HG03135 (cell line): Measurements from ENCODE around the gene TAPBPL.
"Not testable (repeated sequence)": the region's sequence is repeated elsewhere in the genome, so short reads cannot be mapped to it uniquely, and the experiment has no call there.

ENCODE experiments used
- ATAC-seq: cut with Tn5 transposase; IDR thresholded peaks from one replicate; pipeline ENCODE4 v1.9.1; 2021; ENCODE audit warnings: mild to moderate bottlenecking, moderate library complexity; ENCODE audit not compliant: unreplicated experiment

Gene TAPBPL

GRCh38 chr12:6451348-6452244 is at the start of gene TAPBPL:
TAPBPL (plus strand) TSS chr12:6452042; CDS start chr12:6452249, 207 bp downstream.
- ATAC-seq: peak; percentile 70

GRCh38 chr12:6404390-6404789 is 47.5 kb upstream of the TAPBPL start:
- no peak for ATAC-seq

- no peak for ATAC-seq
These were observed 45.9 kb upstream of the TAPBPL start for GRCh38 chr12:6405963-6406362.

GRCh38 chr12:6407236-6407954 is 44.4 kb upstream of the TAPBPL start:
- no peak for ATAC-seq

- no peak for ATAC-seq
These were observed 35.2 kb upstream of the TAPBPL start for GRCh38 chr12:6416596-6416995.

GRCh38 chr12:6418796-6419195 is 33.0 kb upstream of the TAPBPL start:
- ATAC-seq: no peak

- no peak for ATAC-seq
These were observed 31.5 kb upstream of the TAPBPL start for GRCh38 chr12:6420364-6420763.

- peak; percentile 35 for ATAC-seq
These were observed 28.4 kb upstream of the TAPBPL start for GRCh38 chr12:6423267-6424007.

- no peak for ATAC-seq
These were observed 27.9 kb upstream of the TAPBPL start for GRCh38 chr12:6424008-6424347.

- ATAC-seq: no peak
These were observed 27.0 kb upstream of the TAPBPL start for GRCh38 chr12:6424866-6425265.

GRCh38 chr12:6425590-6426531 is 26.0 kb upstream of the TAPBPL start:
- no peak for ATAC-seq

- peak; percentile 69 for ATAC-seq
These were observed 24.8 kb upstream of the TAPBPL start for GRCh38 chr12:6426882-6427671.

- not testable (repeated sequence) for ATAC-seq
These were observed 24.0 kb upstream of the TAPBPL start for GRCh38 chr12:6427796-6428195.

- ATAC-seq: no peak
These were observed 23.5 kb upstream of the TAPBPL start for GRCh38 chr12:6428326-6428725.

- no peak for ATAC-seq
These were observed 21.5 kb upstream of the TAPBPL start for GRCh38 chr12:6430124-6430989.

GRCh38 chr12:6432991-6433390 is 18.9 kb upstream of the TAPBPL start:
- no peak for ATAC-seq

- ATAC-seq: no peak
These were observed 17.4 kb upstream of the TAPBPL start for GRCh38 chr12:6434205-6435140.
